Central memory CD4-positive, alpha-beta T cell (primary cell): ENCODE data around the gene KRTAP10-5.

Experiments
- DNase-seq: peaks from one replicate; pipeline ENCODE4 v3.0.0; 2022

KRTAP10-5 gene

GRCh38 chr21:44548381-44548780 lies 32.0 kb downstream of the KRTAP10-5 start:
- DNase-seq = no peak

DNA sequence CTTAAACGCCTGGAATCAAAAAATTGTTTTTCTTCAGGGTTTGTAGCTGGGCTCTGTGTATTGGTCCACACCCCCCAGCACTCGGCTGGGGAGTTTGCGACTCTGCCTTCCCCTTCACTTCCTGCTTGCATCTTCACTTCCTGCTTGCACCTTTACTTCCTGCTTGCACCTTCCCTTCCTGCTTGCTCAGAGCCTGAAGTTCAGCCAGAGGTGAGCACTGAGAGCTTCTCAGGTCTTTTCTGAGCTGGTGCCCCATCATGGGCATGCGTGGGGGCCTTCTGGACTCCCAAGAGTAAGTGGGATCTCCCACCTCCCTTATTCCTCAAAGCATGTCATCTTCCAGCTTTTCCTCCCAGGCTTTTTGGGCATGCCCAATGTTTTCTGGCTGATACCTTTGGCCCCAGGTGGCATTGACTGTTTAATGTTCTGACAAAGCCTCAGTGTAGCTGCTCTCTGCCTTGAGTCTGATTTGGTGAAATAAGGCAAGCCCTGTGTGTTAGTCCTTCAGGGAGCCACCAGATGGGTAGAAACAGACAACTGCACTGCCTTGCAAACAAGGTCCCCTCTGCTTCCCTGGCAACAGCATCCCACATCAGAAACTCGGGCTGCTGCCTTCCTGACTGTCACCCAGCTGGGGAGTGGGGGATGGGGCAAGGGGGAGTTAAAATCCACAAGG lies 32.6 kb downstream of the KRTAP10-5 start:
- DNase-seq = peak; percentile 48

DNA sequence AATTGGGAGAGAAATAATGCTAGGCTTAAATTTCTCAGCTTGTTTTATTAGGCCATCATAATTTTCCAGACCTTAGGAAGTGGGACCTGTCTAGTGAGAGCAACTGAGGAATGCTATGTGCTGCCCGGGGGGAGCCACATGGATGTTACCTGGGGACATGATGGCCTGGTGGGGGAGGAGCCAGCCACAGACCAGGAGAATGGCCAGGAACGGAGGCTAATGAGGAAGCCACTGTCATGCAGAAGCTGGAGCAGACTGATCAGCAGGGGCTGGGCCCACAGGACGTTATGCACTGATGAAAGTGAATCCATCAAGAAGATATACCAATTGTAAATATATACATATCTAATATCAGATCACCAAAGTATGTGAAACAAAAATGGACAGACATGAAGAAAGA lies 35.8 kb downstream of the KRTAP10-5 start:
- no peak for DNase-seq

DNA sequence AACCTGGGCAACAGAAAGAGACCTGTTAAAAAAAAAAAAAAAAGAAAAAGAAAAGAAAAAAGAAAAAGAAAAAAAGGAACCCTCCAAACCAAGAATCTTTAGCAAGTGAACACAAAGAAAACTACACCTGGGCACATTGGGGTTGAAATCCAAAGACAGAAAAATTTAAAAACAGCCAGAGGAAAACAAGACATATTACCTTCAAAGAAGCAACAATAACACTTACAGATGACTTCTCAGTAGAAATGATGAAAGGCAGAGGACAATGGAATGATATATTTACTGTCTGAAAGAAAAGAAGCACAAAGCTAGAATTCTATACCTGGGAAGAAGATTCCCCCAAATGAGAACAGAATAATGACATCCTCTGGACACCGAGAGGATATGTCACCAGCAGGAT lies 37.7 kb downstream of the KRTAP10-5 start:
- no peak for DNase-seq

DNA sequence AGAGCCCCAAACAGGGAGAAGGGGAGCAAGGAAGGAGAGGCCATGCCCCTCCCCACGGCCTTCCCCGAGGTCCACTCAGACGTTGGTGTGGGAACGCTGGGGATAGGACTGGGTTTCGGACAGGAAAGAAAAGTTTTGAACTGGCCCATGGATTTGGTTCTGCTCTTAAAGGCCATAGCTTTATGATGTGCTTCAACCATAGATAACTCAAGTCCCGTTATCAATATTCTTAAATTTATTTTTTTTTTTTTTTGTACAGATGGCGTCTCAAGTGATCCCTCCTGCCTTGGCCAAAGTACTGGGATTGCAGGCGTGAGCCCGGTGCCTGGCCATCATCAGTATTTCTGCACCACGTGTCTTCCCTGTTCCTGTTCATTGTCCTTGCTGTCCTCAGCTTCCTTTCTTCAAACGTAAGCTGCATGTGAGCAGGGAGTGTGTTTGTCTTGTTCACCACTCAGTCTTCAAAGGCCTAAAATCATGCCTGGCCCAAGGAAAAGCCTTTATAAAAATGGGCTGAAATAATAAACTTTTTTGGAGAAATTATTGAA lies 39.6 kb downstream of the KRTAP10-5 start:
- DNase-seq = no peak

DNA sequence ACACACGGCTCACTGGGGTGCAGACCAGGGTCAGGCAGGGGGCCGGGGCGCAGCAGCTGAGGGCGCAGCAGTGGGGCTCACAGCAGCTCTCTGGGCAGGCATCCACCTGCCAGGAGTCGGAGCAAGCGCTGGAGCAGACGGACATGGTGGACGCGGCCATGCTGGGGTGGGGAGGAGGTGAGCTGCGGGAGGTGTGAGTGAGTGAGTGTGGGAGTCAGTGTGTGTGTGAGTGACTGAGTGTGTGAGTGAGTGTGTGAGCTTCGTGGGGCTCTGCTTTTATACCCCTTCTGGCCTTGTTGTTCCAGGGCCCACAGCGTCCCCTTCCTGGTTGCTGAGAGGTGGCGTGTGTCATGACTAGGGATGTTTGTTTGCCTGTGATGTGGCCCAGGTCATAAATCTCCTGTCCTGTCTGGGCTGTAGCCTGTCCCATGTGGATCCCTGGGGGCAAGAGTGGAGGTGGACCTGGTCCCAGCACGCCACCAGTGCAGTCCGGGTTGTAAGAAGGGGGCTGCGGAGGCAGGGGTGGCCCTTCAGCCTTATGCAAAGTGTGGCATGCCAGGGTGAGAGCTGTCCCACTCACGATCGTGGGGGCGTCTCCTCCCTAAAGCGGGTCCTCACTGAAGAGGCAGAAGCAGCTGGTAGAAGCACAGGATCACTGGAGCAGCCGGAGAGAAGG lies 40.3 kb downstream of the KRTAP10-5 start, which contains the start of gene KRTAP10-1:
KRTAP10-1 (minus strand) TSS at position 205 of the 676 bp plus-strand sequence; CDS start at position 160, 45 bp downstream.
- no peak for DNase-seq

DNA sequence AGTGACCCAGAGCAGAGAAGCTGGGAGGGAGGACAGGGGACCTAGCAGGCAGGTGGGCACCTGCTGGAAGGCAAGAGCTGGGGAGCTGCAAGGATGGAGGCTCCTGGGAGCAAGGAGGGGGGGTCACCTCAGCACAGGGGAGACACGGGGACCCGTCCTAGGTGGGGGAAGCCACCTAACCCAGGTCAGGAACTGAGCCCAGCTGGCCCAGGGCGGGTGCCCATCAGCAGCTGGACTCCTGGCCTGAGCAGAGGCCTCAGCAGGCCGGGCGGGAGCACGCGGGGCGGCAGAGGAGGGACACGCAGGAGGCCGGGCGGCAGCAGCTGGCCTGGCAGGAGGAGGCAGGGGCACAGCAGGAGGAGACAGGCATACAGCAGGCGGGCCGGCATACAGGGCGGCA lies 41.4 kb downstream of the KRTAP10-5 start:
- DNase-seq = no peak

- DNase-seq = no peak
Observed at GRCh38 chr21:44537930-44538911, 42.2 kb downstream of the KRTAP10-5 start.

- DNase-seq = no peak
Observed at GRCh38 chr21:44535963-44536362, 44.4 kb downstream of the KRTAP10-5 start.

DNA sequence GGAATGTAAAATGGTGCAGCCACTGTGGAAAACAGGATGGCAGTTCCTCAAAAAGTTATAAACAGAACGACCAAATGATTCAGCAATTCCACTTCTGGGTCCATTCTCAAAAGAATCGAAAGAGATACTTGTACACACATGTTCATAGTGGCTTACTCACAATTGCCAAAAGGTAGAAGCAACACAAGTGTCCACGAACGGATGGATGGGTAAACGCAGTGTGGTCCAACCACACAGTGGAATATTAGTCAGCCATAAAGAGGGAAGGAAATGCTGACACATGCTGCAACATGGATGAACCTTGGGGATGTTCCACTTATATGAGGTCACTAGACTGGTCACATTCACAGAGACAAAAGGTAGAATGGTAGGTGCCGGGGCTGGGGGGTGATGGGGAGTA lies 45.7 kb downstream of the KRTAP10-5 start:
- DNase-seq = no peak

DNA sequence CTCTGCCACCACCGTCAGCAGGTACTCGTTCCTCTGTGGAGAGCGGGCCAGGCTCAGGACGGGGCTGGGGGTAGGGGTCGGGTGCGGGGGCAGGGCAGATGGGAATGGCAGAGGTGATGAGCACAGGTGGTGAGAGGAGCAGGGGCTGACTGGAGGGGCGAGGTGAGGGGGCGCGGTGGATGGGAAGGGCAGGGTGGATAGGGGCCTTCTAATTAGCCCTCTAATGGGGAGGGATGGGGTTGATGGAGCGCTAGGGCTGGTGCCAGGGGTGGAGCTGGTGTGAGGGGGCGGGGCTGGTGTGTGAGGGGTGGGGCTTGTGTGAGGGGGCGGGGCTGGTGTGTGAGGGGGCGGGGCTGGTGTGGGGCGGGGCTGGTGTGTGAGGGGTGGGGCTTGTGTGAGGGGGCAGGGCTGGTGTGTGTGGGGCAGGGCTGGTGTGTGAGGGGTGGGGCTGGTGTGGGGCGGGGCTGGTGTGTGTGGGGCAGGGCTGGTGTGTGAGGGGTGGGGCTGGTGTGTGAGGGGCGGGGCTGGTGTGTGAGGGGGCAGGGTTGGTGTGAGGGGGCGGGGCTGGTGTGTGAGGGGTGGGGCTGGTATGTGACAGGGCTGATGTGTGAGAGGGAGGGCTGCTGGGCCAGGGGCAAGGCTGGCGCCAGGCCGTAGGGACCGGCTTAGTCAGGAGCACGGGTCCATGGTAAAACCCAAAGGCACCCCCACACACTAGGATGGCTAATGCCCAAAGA lies 46.3 kb downstream of the KRTAP10-5 start:
- no peak for DNase-seq

DNA sequence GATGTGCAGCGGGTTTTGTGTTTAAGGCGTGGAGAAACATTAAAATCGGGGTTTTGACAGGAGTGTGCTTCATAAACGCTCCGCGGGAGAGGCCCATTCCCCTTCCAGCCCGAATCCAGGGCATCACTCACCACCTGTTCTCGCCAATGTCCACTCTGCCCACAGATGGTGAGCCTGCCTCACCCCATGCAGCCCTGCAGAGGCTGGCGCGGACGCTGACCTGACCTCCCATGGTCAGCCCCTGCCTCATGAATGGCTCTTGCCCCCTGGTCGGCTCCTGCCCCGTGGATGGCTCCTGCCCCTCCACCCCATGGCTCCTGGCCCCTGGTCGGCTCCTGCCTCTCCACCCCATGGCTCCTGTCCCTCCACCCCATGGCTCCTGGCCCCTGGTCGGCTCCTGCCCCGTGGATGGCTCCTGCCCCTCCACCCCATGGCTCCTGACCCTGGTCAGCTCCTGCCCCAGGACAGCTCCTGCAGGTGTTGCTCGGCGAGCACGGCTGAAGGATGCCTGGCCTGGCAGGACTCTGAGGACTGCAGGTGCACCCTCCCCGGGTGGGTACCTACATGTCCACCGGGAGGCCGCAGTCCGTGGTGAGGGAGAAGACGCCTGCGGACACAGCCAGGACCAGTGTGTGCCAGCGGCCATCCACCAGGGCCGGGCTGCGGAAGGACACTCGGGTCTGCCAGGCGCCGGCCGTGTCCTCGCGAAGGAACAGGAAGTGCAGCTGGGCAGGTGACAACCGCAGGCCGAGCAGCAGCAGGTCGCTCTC lies 47.1 kb downstream of the KRTAP10-5 start:
- no peak for DNase-seq

- no peak for DNase-seq
Observed at GRCh38 chr21:44532712-44533111, 47.7 kb downstream of the KRTAP10-5 start.

DNA sequence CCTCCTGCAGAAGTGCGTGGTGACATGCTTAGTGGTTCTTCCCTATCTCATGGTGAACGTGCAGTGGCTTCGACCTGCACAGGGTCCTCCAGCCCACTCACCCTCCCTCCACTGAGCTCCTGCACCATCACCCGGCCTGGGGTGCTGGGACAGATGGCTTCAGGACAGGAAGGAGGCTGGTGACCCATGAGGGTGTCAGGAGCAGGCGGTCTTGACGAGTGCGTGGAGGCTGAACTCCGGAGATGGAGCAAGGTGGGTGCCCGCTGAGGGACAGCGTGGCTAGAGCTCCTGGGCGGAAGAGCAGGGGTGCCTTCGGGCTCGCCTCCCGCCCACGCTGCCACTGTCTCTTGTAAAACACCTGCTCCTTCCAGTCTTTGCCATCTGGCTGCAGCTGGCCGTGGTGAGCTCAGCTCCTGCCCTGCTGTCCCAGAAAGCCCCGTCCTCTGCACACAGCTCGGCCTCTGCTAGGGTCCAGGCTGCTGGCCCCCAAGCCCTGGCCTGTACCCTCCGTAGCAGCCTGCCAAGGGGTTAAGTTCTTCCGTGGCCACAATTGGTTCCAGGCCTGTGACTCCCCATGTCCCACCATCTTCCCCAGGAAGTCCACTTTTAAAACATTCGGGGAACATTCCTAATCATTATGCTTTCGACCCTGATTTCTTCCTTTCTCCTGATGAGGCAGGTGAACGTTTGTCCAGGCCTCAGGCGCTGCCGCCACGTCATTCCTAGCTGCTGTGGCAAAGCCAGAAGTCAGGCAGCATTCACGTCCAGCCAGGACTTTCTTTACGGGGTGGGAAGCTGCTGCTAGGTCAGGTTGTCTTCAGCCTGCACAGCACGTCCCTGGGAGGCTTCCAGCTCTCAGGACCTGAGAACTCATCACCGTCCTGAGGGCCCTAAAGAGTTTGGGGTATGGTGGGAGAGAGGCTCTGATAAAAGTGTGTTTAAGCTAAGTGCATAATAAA lies 48.5 kb downstream of the KRTAP10-5 start:
- DNase-seq = no peak

- DNase-seq = no peak
Observed at GRCh38 chr21:44530903-44531605, 49.4 kb downstream of the KRTAP10-5 start.

- no peak for DNase-seq
Observed at GRCh38 chr21:44530221-44530902, 50.0 kb downstream of the KRTAP10-5 start.

DNA sequence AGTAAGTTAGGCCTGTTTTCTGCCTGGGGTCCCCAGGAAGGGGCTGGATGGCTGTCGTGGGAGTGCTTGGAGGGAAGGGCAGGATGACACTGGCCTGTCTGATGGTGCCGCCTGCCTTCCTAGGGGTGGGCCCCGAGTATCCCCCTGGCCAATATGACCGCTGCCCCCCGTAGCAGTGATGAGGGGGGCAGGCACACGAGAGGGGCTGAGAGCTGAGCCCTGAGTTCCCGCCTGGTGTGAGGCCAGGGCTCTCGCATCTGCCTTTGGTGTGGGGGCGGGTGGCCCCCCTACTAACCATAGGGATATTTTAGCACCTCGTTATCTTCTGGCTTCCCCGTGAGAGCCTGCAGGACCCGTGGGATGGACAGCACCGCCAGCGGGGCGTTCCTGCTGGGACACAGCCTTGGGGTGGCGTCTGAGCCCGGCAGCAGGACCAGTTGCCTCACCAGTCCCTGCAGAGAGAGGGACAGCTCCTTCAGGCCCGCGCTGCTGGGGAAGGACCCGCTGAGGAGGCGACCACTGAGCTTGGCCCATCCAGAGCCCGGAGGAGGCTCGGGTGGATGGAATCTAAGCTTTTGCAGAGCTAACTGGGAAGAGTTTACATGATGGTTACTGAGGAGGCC lies 50.8 kb downstream of the KRTAP10-5 start:
- DNase-seq = no peak
